K562 treated with DMSO at 1 percent for 48 hours (cell line): Measurements from ENCODE around the gene SERTAD3. TPM values are rescaled to one million over a fixed set of nuclear protein-coding genes. Genes with fewer than 3 reads are reported as not detected.

Source experiments
- total RNA-seq: library from RNA; unstranded; fragments of 300-600 nt; gene quantifications from 2 replicates; pipeline ENCODE4 v1.2.3, GENCODE V29; 2022; ENCODE audit warnings: low replicate concordance; ENCODE audit errors: extremely low read depth

Gene SERTAD3
- total RNA-seq = not detected in 2 replicates

GRCh38 chr19:40444000-40444824, at the start of gene SERTAD3:
TSS of gene SERTAD3 (minus strand) at chr19:40444335. CDS start at chr19:40442080, 2,255 bp downstream.

GRCh38 chr19:40466985-40467734, 23.0 kb upstream of the SERTAD3 start, which contains the start of gene SPTBN4:
TSS of gene SPTBN4 (plus strand) at chr19:40467001. CDS start at chr19:40472622, 5,621 bp downstream.

GRCh38 chr19:40465557-40466218, 21.6 kb upstream of the SERTAD3 start, which contains the start of gene BLVRB:
TSS of gene BLVRB (minus strand) at chr19:40465745. CDS start at chr19:40465688, 57 bp downstream.

GRCh38 chr19:40425450-40426287, 18.5 kb downstream of the SERTAD3 start, which contains the start of gene SERTAD1:
TSS of gene SERTAD1 (minus strand) at chr19:40425992. CDS start at chr19:40423546, 2,446 bp downstream.

GRCh38 chr19:40413291-40413845, 30.8 kb downstream of the SERTAD3 start, which contains the start of gene PRX:
TSS of gene PRX (minus strand) at chr19:40413378. CDS start at chr19:40407932, 5,446 bp downstream.

Other genes with a start within 250 kb of the SERTAD3 start
- gene TTC9B, start 226.0 kb downstream of the SERTAD3 start, total RNA-seq = not detected in 2 replicates
- gene CCNP, start 217.6 kb downstream of the SERTAD3 start, total RNA-seq = not detected in 2 replicates
- gene AKT2, start 159.0 kb downstream of the SERTAD3 start, total RNA-seq = not detected in 2 replicates
- not detected in 2 replicates for gene C19orf47, start 95.9 kb downstream of the SERTAD3 start, total RNA-seq
- gene PLD3, start 95.6 kb downstream of the SERTAD3 start, total RNA-seq = 354 TPM in 1 of 2 replicates, not detected in the other
- not detected in 2 replicates for gene HIPK4, start 54.2 kb downstream of the SERTAD3 start, total RNA-seq
- gene PRX, start 31.0 kb downstream of the SERTAD3 start, total RNA-seq = not detected in 2 replicates
- gene SERTAD1, start 18.3 kb downstream of the SERTAD3 start, total RNA-seq = not detected in 2 replicates
- 1,633 TPM in 1 of 2 replicates, not detected in the other for gene BLVRB, start 21.4 kb upstream of the SERTAD3 start, total RNA-seq
- gene SPTBN4, start 22.7 kb upstream of the SERTAD3 start, total RNA-seq = not detected in 2 replicates
- gene SHKBP1, start 132.5 kb upstream of the SERTAD3 start, total RNA-seq = not detected in 2 replicates
- not detected in 2 replicates for gene LTBP4, start 157.0 kb upstream of the SERTAD3 start, total RNA-seq
- not detected in 2 replicates for gene NUMBL, start 246.3 kb upstream of the SERTAD3 start, total RNA-seq